ENCODE results near the gene CZIB. TPM values are rescaled to one million over a fixed set of nuclear protein-coding genes. Genes with fewer than 3 reads are reported as not detected.
"Not testable (repeated sequence)": the region's sequence is repeated elsewhere in the genome, so short reads cannot be mapped to it uniquely, and the experiment has no call there.

Gene CZIB
- polyA plus RNA-seq, 1 donor = 73.2 TPM

DNA sequence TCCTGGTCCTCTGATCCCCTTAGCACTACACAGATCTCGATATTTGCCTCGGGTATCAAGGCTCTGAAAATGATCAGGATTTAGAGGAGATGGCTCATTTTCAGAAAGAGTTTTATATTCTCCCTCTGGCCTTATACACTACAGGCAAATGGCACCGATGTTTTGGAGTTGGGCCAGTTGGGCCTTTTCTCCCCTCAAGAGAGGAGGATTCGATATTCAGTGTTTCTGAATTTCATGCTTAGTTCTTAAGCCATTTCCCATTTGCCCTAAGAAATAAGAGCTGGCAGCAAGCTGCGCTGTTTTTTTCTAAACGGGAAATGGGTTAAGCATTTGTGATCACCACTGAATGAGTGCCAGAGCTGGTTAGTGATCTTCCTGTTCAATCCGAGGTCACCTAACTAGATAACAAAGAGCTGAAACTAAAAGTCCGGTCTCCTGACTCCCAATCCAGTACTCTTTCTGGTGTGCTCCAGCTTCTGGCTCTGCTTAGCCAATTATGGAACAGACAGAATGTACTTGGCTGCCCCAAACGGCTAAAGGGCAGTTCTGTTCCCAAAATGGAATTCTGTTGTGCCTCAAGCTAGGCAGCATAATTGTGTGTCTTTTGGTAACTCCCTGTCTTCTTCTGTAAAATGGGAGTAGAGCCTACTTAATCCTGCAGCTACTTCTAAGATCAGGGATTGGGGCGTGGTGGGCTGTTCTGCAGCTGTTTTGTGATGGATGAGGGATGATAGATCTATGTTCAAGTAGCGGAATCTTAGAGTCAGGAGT, 25.0 kb downstream of the CZIB start:
- no CpG with 5 or more reads among the region's 11 CpGs for WGBS (ENCODE audit: insufficient coverage, low lambda C conversion rate)
- no peak overlapping the region for H3K4me3 ChIP-seq (ENCODE audit: low read length)
- DNase-seq = no peak

GRCh38 chr1:53190210-53190611, 30.2 kb downstream of the CZIB start:
- H3K27ac ChIP-seq (ENCODE audit: low read length) = no peak overlapping the region
- no CpG with 5 or more reads among the region's 10 CpGs for WGBS (ENCODE audit: insufficient coverage, low lambda C conversion rate)
- H3K4me1 ChIP-seq (ENCODE audit: control insufficient read depth, insufficient read depth, low read length) = peaks cover 4% of the 10 kb centered on the region
- H3K36me3 ChIP-seq (ENCODE audit: control insufficient read depth, insufficient read depth, low read length) = no peaks in the 10 kb centered on the region
- no peaks in the 10 kb centered on the region for H3K9me3 ChIP-seq (ENCODE audit: control insufficient read depth, low read depth, low read length)
- no peaks in the 10 kb centered on the region for H3K27me3 ChIP-seq (ENCODE audit: control insufficient read depth, insufficient read depth, low read length)
- DNase-seq = no peak
- no peak overlapping the region for H3K4me3 ChIP-seq (ENCODE audit: low read length)

More for the DNA sequence above, 25.0 kb downstream of the CZIB start:
- Histone ChIP-seq H3K27me3 (ENCODE audit: control insufficient read depth, insufficient read depth, low read length) (no peaks in the 10 kb centered on the region), H3K9me3 (ENCODE audit: control insufficient read depth, low read depth, low read length) (no peaks in the 10 kb centered on the region), H3K4me1 (ENCODE audit: control insufficient read depth, insufficient read depth, low read length) (peaks cover 21% of the 10 kb centered on the region), H3K27ac (ENCODE audit: low read length) (no peak overlapping the region), H3K36me3 (ENCODE audit: control insufficient read depth, insufficient read depth, low read length) (no peaks in the 10 kb centered on the region)

- 19% methylated on average over 4 of the region's 5 CpGs for WGBS (ENCODE audit: insufficient coverage, low lambda C conversion rate)
- H3K4me3 ChIP-seq (ENCODE audit: low read length) = no peak overlapping the region
- H3K4me1 ChIP-seq (ENCODE audit: control insufficient read depth, insufficient read depth, low read length) = peaks cover 13% of the 10 kb centered on the region
- no peak for DNase-seq
- no peaks in the 10 kb centered on the region for H3K27me3 ChIP-seq (ENCODE audit: control insufficient read depth, insufficient read depth, low read length)
- no peak overlapping the region for H3K27ac ChIP-seq (ENCODE audit: low read length)
- H3K9me3 ChIP-seq (ENCODE audit: control insufficient read depth, low read depth, low read length) = no peaks in the 10 kb centered on the region
- H3K36me3 ChIP-seq (ENCODE audit: control insufficient read depth, insufficient read depth, low read length) = no peaks in the 10 kb centered on the region
Measured at GRCh38 chr1:53189061-53189460, 31.4 kb downstream of the CZIB start.

- WGBS (ENCODE audit: insufficient coverage, low lambda C conversion rate) = no CpG with 5 or more reads among the region's 4 CpGs
- no peak overlapping the region for H3K27ac ChIP-seq (ENCODE audit: low read length)
- no peaks in the 10 kb centered on the region for H3K36me3 ChIP-seq (ENCODE audit: control insufficient read depth, insufficient read depth, low read length)
- H3K4me1 ChIP-seq (ENCODE audit: control insufficient read depth, insufficient read depth, low read length) = peaks cover 20% of the 10 kb centered on the region
- no peaks in the 10 kb centered on the region for H3K9me3 ChIP-seq (ENCODE audit: control insufficient read depth, low read depth, low read length)
- no peak for DNase-seq
- H3K4me3 ChIP-seq (ENCODE audit: low read length) = no peak overlapping the region
- no peaks in the 10 kb centered on the region for H3K27me3 ChIP-seq (ENCODE audit: control insufficient read depth, insufficient read depth, low read length)
Measured at GRCh38 chr1:53188099-53188498, 32.3 kb downstream of the CZIB start.

GRCh38 chr1:53187401-53187800, 33.0 kb downstream of the CZIB start:
- WGBS (ENCODE audit: insufficient coverage, low lambda C conversion rate) = 100% methylated on average over 1 of the region's 1 CpG
- no peaks in the 10 kb centered on the region for H3K36me3 ChIP-seq (ENCODE audit: control insufficient read depth, insufficient read depth, low read length)
- H3K4me3 ChIP-seq (ENCODE audit: low read length) = no peak overlapping the region

GRCh38 chr1:53186533-53186932, 33.9 kb downstream of the CZIB start:
- H3K9me3 ChIP-seq (ENCODE audit: control insufficient read depth, low read depth, low read length) = no peaks in the 10 kb centered on the region
- WGBS (ENCODE audit: insufficient coverage, low lambda C conversion rate) = no CpG with 5 or more reads among the region's 3 CpGs
- H3K36me3 ChIP-seq (ENCODE audit: control insufficient read depth, insufficient read depth, low read length) = no peaks in the 10 kb centered on the region
- H3K4me1 ChIP-seq (ENCODE audit: control insufficient read depth, insufficient read depth, low read length) = peaks cover 31% of the 10 kb centered on the region
- H3K27ac ChIP-seq (ENCODE audit: low read length) = no peak overlapping the region
- peak in 1 of 2 donors; percentile 43 for DNase-seq
- H3K27me3 ChIP-seq (ENCODE audit: control insufficient read depth, insufficient read depth, low read length) = no peaks in the 10 kb centered on the region
- H3K4me3 ChIP-seq (ENCODE audit: low read length) = no peak overlapping the region

More at GRCh38 chr1:53187401-53187800, 33.0 kb downstream of the CZIB start:
- H3K9me3 ChIP-seq (ENCODE audit: control insufficient read depth, low read depth, low read length) = no peaks in the 10 kb centered on the region
- peaks cover 27% of the 10 kb centered on the region for H3K4me1 ChIP-seq (ENCODE audit: control insufficient read depth, insufficient read depth, low read length)
- DNase-seq = no peak
- no peak overlapping the region for H3K27ac ChIP-seq (ENCODE audit: low read length)
- no peaks in the 10 kb centered on the region for H3K27me3 ChIP-seq (ENCODE audit: control insufficient read depth, insufficient read depth, low read length)

DNA sequence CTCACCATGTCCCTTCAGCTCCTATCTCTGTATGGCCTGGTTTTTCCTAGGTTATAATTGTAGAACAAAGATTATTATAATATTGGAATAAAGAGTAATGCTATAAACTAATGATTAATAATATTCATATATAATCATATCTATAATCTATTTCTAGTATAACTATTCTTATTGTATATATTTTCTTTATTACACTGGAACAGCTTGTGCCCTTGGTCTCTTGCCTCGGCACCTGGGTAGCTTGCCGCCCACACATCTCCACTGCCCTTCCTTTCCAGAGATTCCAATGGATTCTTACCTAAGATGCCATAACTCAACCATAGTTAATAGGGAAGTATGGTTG, 34.5 kb downstream of the CZIB start:
- peaks cover 33% of the 10 kb centered on the region for H3K4me1 ChIP-seq (ENCODE audit: control insufficient read depth, insufficient read depth, low read length)
- H3K27ac ChIP-seq (ENCODE audit: low read length); H3K27me3 ChIP-seq (ENCODE audit: control insufficient read depth, insufficient read depth, low read length); H3K9me3 ChIP-seq (ENCODE audit: control insufficient read depth, low read depth, low read length); H3K4me3 ChIP-seq (ENCODE audit: low read length); H3K36me3 ChIP-seq (ENCODE audit: control insufficient read depth, insufficient read depth, low read length); DNase-seq: not testable (repeated sequence)
- no CpG with 5 or more reads among the region's 2 CpGs for WGBS (ENCODE audit: insufficient coverage, low lambda C conversion rate)

DNA sequence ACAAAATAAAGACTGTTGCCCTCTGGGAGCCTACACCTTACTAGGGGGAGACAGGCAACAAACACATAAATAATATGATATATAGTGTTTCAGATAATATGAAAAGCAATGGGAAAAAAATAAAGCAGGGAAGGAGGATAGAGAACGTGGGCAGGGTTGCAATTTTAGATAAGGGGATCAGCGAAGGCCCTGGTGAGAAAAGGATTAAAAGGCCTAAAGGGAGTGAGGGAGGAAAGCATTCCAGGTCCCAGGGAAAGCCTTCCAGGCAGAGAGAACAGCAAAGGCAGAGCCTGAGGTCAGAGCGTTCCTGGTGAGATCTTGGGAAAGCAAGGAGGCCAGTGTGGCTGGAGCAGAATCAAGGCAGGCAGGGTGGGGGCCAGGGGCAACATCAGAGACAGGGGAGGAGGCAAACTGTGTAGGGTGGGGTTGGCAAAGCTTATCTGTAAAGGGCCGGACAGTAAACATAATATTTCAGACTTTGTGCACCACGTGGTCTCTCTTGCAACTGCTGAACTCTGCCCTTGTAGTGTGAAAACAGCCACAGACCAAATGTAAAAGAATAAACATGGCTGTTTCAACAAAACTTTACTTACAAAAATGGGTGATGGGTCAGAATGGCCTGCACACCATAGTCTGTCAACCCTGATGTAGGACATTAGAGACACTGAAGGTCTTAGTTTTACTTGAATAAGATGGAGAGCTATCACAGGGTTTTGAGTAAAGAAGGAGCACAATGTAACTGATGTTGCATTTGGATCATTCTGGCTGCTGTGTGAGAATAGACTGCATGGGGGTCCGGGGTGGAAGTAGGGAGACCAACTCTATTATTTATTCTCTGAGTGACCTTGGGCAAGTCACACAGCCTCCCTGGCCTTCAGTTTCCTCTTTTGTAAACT, 37.1 kb downstream of the CZIB start:
- peak; percentile 90 to 96 for DNase-seq
- H3K4me1 ChIP-seq (ENCODE audit: control insufficient read depth, insufficient read depth, low read length) = peaks cover 34% of the 10 kb centered on the region
- WGBS (ENCODE audit: insufficient coverage, low lambda C conversion rate) = 20% methylated on average over 1 of the region's 6 CpGs
- no peaks in the 10 kb centered on the region for H3K9me3 ChIP-seq (ENCODE audit: control insufficient read depth, low read depth, low read length)
- H3K27me3 ChIP-seq (ENCODE audit: control insufficient read depth, insufficient read depth, low read length) = no peaks in the 10 kb centered on the region
- peak overlapping the region; percentile 89 for H3K27ac ChIP-seq (ENCODE audit: low read length)
- H3K36me3 ChIP-seq (ENCODE audit: control insufficient read depth, insufficient read depth, low read length) = no peaks in the 10 kb centered on the region
- no peak overlapping the region for H3K4me3 ChIP-seq (ENCODE audit: low read length)

GRCh38 chr1:53182716-53183094, 37.7 kb downstream of the CZIB start:
- Histone ChIP-seq H3K9me3 (ENCODE audit: control insufficient read depth, low read depth, low read length) (no peaks in the 10 kb centered on the region), H3K36me3 (ENCODE audit: control insufficient read depth, insufficient read depth, low read length) (no peaks in the 10 kb centered on the region), H3K27ac (ENCODE audit: low read length) (peak overlapping the region; percentile 89), H3K27me3 (ENCODE audit: control insufficient read depth, insufficient read depth, low read length) (no peaks in the 10 kb centered on the region), H3K4me3 (ENCODE audit: low read length) (no peak overlapping the region), H3K4me1 (ENCODE audit: control insufficient read depth, insufficient read depth, low read length) (peaks cover 34% of the 10 kb centered on the region)
- peak in 1 of 2 donors; percentile 35 for DNase-seq
- 71% methylated on average over 1 of the region's 3 CpGs for WGBS (ENCODE audit: insufficient coverage, low lambda C conversion rate)

GRCh38 chr1:53182111-53182593, 38.3 kb downstream of the CZIB start:
- H3K9me3 ChIP-seq (ENCODE audit: control insufficient read depth, low read depth, low read length) = no peaks in the 10 kb centered on the region
- H3K27me3 ChIP-seq (ENCODE audit: control insufficient read depth, insufficient read depth, low read length) = no peaks in the 10 kb centered on the region
- peaks cover 34% of the 10 kb centered on the region for H3K4me1 ChIP-seq (ENCODE audit: control insufficient read depth, insufficient read depth, low read length)
- DNase-seq = peak; percentile 83 to 84
- no peaks in the 10 kb centered on the region for H3K36me3 ChIP-seq (ENCODE audit: control insufficient read depth, insufficient read depth, low read length)
- H3K27ac ChIP-seq (ENCODE audit: low read length) = peak overlapping the region; percentile 89
- H3K4me3 ChIP-seq (ENCODE audit: low read length) = no peak overlapping the region
- WGBS (ENCODE audit: insufficient coverage, low lambda C conversion rate) = 53% methylated on average over 6 of the region's 16 CpGs

All from large intestine (tissue), 3 donors.